SJCRH30 (cell line): Measurements from ENCODE around the gene ZNF892. TPM values are rescaled to one million over a fixed set of nuclear protein-coding genes. Genes with fewer than 3 reads are reported as not detected.
"Not testable (repeated sequence)": the region's sequence is repeated elsewhere in the genome, so short reads cannot be mapped to it uniquely, and the experiment has no call there.

Experiments used
- DNase-seq, 2 experiments: peaks; one replicate each; pipeline ENCODE4 v3.0.0-alpha.2; 2015 to 2020
- H3K27ac ChIP-seq: fragments of 250-450 bp; sonication (Bioruptor Pico); 2 replicates; pipeline ENCODE4 v1.5.1; 2020; ENCODE audit warnings: mild to moderate bottlenecking, moderate library complexity
- H3K27me3 ChIP-seq: fragments of 250-450 bp; sonication (Bioruptor Pico); 2 replicates; pipeline ENCODE4 v1.5.1; 2020; ENCODE audit warnings: mild to moderate bottlenecking, moderate library complexity
- H3K36me3 ChIP-seq: fragments of 250-450 bp; sonication (Bioruptor Pico); 2 replicates; pipeline ENCODE4 v1.5.1; 2020; ENCODE audit warnings: mild to moderate bottlenecking, moderate library complexity
- H3K4me1 ChIP-seq: fragments of 250-450 bp; sonication (Bioruptor Pico); 2 replicates; pipeline ENCODE4 v1.5.1; 2020; ENCODE audit warnings: mild to moderate bottlenecking, moderate library complexity
- H3K4me3 ChIP-seq: fragments of 250-450 bp; sonication (Bioruptor Pico); 2 replicates; pipeline ENCODE4 v1.5.1; 2020; ENCODE audit warnings: mild to moderate bottlenecking, moderate library complexity
- H3K9me3 ChIP-seq: fragments of 250-450 bp; sonication (Bioruptor Pico); replicated peaks from 2 replicates; pipeline ENCODE4 v1.5.1; 2020; ENCODE audit warnings: mild to moderate bottlenecking, moderate library complexity
- total RNA-seq: library from RNA; depleted of rRNA; stranded (reverse); fragments of >200 nt; shearing (Covaris generic); gene quantifications from 2 replicates; pipeline ENCODE4 v1.2.3, GENCODE V29; 2014

Gene ZNF892
- total RNA-seq, 1 experiment from 2014 or later, result 6.8 TPM

- H3K27ac ChIP-seq, H3K4me1 ChIP-seq, H3K9me3 ChIP-seq, H3K36me3 ChIP-seq, H3K4me3 ChIP-seq, H3K27me3 ChIP-seq: not testable (repeated sequence)
- peak; percentile 23 to 37 for DNase-seq
These were observed 14.4 kb upstream of the ZNF892 start for GRCh38 chr2:95192956-95193355.

- H3K36me3 ChIP-seq, result peaks cover 2% of the 10 kb centered on the region; the same call in 1 of the 2 replicates
- no peak for DNase-seq
- H3K4me3 ChIP-seq, result no peak overlapping the region
- H3K27ac ChIP-seq, result no peak overlapping the region
- H3K27me3 ChIP-seq, result no peaks in the 10 kb centered on the region
- H3K4me1 ChIP-seq, result no peaks in the 10 kb centered on the region
- peaks cover 8% of the 10 kb centered on the region for H3K9me3 ChIP-seq
These were observed 3.4 kb upstream of the ZNF892 start for GRCh38 chr2:95203911-95204310.

DNA sequence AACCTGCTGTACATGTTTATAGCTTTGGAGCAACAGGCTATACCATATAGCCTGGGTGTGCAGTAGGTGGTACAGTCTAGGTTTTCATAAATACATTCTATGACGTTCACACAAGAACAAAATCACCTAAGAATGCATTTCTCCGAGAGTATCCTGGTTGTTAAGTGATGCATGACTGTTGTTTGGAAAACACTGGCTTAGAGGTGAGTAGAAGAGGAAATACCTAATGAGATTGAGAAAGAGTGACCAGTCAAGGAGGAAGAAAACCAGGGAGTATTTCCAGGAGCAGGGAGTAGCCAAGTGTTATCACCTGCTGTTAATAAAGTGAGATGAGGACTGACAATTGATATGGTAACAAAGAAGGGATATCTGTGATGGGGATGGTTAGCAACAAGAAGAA, 2.9 kb upstream of the ZNF892 start:
- H3K27me3 ChIP-seq, result no peaks in the 10 kb centered on the region

DNA sequence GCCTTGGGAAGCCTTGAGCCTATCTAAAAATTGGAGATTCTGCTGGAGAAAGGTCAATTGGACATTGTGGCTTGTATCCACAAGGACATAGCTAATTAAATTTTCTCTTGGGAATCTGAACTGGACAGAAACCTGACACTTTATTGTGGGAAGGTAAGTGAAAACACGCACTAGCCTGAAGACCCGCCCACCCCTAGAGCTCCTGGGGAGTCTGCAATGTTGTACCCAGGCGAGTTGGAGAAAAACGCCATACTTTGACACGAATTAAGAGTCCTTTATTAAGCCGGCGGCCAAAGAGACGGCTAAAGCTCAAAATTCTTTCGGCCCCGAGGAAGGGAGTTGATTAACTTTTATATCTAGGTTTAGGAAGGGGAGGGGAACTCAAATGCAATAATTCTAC, 1.2 kb upstream of the ZNF892 start:
- H3K36me3 ChIP-seq, result peaks cover 12% of the 10 kb centered on the region
- H3K4me3 ChIP-seq, result no peak overlapping the region; the same call in 1 of the 2 replicates
- no peak for DNase-seq
- no peaks in the 10 kb centered on the region for H3K27me3 ChIP-seq
- no peaks in the 10 kb centered on the region for H3K4me1 ChIP-seq
- H3K9me3 ChIP-seq, result peaks cover 8% of the 10 kb centered on the region
- no peak overlapping the region for H3K27ac ChIP-seq

More for the DNA sequence above, 2.9 kb upstream of the ZNF892 start:
- Histone ChIP-seq H3K4me3 (no peak overlapping the region), H3K36me3 (peaks cover 6% of the 10 kb centered on the region), H3K27ac (no peak overlapping the region), H3K4me1 (no peaks in the 10 kb centered on the region), H3K9me3 (peaks cover 8% of the 10 kb centered on the region)
- no peak for DNase-seq

DNA sequence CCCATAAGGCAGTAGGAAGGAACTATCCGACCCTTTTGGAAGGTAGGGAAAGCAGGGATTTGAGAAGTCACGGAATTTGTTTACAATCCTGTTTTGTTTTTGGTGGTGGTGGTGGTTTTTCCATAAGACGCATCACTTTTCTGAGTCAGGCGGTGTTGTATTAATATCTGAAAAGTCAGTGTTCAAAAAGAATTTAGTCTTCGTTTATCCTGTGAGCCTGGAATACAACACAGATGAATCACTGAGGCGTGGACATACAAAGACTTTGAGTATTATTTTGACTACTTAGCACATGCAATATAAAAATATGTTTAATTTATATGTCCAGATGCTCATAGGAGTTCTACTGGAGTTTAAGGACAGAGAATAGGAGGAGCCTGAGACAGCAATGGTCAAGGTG, 785 bp downstream of the ZNF892 start:
- H3K36me3 ChIP-seq, result peaks cover 32% of the 10 kb centered on the region
- DNase-seq, result no peak
- peak overlapping the region; percentile 78 for H3K4me3 ChIP-seq
- H3K27me3 ChIP-seq, result no peaks in the 10 kb centered on the region
- H3K27ac ChIP-seq, result no peak overlapping the region
- peaks cover 11% of the 10 kb centered on the region for H3K9me3 ChIP-seq
- H3K4me1 ChIP-seq, result no peaks in the 10 kb centered on the region

GRCh38 chr2:95215018-95215612, 7.8 kb downstream of the ZNF892 start:
- no peak overlapping the region for H3K27ac ChIP-seq
- peak in 1 of 2 experiments; percentile 10 for DNase-seq
- H3K36me3 ChIP-seq, result peaks cover 61% of the 10 kb centered on the region
- H3K4me3 ChIP-seq, result no peak overlapping the region
- H3K4me1 ChIP-seq, result no peaks in the 10 kb centered on the region
- H3K9me3 ChIP-seq, result peaks cover 53% of the 10 kb centered on the region
- H3K27me3 ChIP-seq, result no peaks in the 10 kb centered on the region

GRCh38 chr2:95220449-95220848, 13.1 kb downstream of the ZNF892 start:
- peaks cover 13% of the 10 kb centered on the region for H3K36me3 ChIP-seq
- peaks cover 39% of the 10 kb centered on the region for H3K9me3 ChIP-seq
- no peak for DNase-seq
- no peak overlapping the region for H3K27ac ChIP-seq
- H3K27me3 ChIP-seq, result no peaks in the 10 kb centered on the region
- H3K4me3 ChIP-seq, result no peak overlapping the region
- no peaks in the 10 kb centered on the region for H3K4me1 ChIP-seq

GRCh38 chr2:95225658-95226057, 18.3 kb downstream of the ZNF892 start:
- no peak overlapping the region for H3K27ac ChIP-seq
- no peaks in the 10 kb centered on the region for H3K4me1 ChIP-seq
- peaks cover 12% of the 10 kb centered on the region; the same call in 1 of the 2 replicates for H3K9me3 ChIP-seq
- no peak for DNase-seq
- H3K36me3 ChIP-seq, result no peaks in the 10 kb centered on the region
- no peak overlapping the region for H3K4me3 ChIP-seq
- H3K27me3 ChIP-seq, result no peaks in the 10 kb centered on the region

GRCh38 chr2:95231723-95232122, 24.4 kb downstream of the ZNF892 start:
- Histone ChIP-seq H3K4me3 (no peak overlapping the region), H3K36me3 (no peaks in the 10 kb centered on the region), H3K27me3 (no peaks in the 10 kb centered on the region), H3K9me3 (no peaks in the 10 kb centered on the region), H3K27ac (no peak overlapping the region), H3K4me1 (no peaks in the 10 kb centered on the region)
- DNase-seq, result peak; percentile 83 to 86

GRCh38 chr2:95232232-95232631, 24.9 kb downstream of the ZNF892 start:
- no peaks in the 10 kb centered on the region for H3K4me1 ChIP-seq
- no peak overlapping the region for H3K27ac ChIP-seq
- no peaks in the 10 kb centered on the region for H3K9me3 ChIP-seq
- no peaks in the 10 kb centered on the region for H3K36me3 ChIP-seq
- no peak overlapping the region for H3K4me3 ChIP-seq
- H3K27me3 ChIP-seq, result no peaks in the 10 kb centered on the region
- no peak for DNase-seq

DNA sequence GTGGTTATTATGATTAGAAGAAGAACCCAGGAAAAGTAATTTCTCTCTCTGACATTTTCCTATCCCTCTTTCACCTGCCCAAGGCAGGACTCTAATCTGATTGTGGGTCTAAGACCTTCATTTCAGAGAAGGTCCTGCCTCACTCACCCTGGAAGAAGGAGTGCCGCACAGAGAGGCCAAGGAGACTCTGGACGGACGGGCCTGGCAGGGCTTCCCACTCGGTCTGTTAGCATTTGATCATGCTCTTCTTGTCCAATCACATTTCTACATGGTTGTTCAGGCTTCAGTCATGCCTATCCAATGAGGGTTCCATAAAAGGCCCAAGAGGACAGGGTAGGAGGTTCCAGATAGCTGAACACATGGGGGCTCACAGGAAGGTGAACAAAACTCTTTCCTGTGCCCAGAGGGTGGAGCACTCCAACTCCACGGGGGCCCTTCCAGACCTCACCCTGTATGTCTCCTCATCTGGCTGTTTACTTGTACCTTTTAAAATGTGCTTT, 27.0 kb downstream of the ZNF892 start:
- no peaks in the 10 kb centered on the region for H3K9me3 ChIP-seq
- no peaks in the 10 kb centered on the region for H3K4me1 ChIP-seq
- H3K36me3 ChIP-seq, result no peaks in the 10 kb centered on the region
- H3K4me3 ChIP-seq, result no peak overlapping the region
- no peak for DNase-seq
- H3K27ac ChIP-seq, result no peak overlapping the region
- no peaks in the 10 kb centered on the region for H3K27me3 ChIP-seq

- no peaks in the 10 kb centered on the region for H3K4me1 ChIP-seq
- DNase-seq, result no peak
- H3K27ac ChIP-seq, result no peak overlapping the region
- no peaks in the 10 kb centered on the region for H3K27me3 ChIP-seq
- no peaks in the 10 kb centered on the region for H3K9me3 ChIP-seq
- H3K4me3 ChIP-seq, result no peak overlapping the region
- H3K36me3 ChIP-seq, result no peaks in the 10 kb centered on the region
These were observed 27.5 kb downstream of the ZNF892 start for GRCh38 chr2:95234816-95235215.

- H3K9me3 ChIP-seq, result 0 out of 2 replicates have a peak, but pooled peaks cover 3% of the 10 kb centered on the region
- no peaks in the 10 kb centered on the region for H3K4me1 ChIP-seq
- H3K36me3 ChIP-seq, result no peaks in the 10 kb centered on the region
- H3K27ac ChIP-seq, result no peak overlapping the region
- no peaks in the 10 kb centered on the region for H3K27me3 ChIP-seq
- H3K4me3 ChIP-seq, result no peak overlapping the region
- DNase-seq, result no peak
These were observed 30.8 kb downstream of the ZNF892 start for GRCh38 chr2:95238131-95238530.

GRCh38 chr2:95240091-95240490, 32.8 kb downstream of the ZNF892 start:
- H3K4me1 ChIP-seq, result no peaks in the 10 kb centered on the region
- no peaks in the 10 kb centered on the region for H3K27me3 ChIP-seq
- H3K4me3 ChIP-seq, result no peak overlapping the region
- H3K36me3 ChIP-seq, result no peaks in the 10 kb centered on the region
- DNase-seq, result no peak
- 0 out of 2 replicates have a peak, but pooled peaks cover 3% of the 10 kb centered on the region for H3K9me3 ChIP-seq
- no peak overlapping the region for H3K27ac ChIP-seq

DNA sequence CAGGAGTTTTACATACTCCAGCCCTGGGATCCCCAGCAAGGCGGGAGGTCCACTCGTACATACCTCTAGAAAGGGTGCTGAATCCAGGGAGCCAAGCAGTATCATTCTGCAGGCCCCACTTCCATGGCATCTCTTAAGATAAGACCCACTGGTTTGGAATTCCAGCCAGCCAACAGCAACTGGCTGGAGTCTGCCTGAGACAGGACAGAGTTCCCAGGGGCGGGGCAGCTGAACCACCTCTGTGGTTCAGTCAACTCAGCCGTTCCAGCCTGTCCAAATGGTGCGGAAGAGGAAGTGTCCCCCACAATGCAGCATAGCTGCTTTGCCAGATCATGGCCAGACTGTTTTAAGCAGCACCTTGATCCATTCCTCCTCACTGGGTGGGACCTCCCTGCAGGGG, 33.2 kb downstream of the ZNF892 start:
- Histone ChIP-seq H3K4me1 (no peaks in the 10 kb centered on the region), H3K27me3 (no peaks in the 10 kb centered on the region), H3K4me3 (no peak overlapping the region), H3K9me3 (0 out of 2 replicates have a peak, but pooled peaks cover 3% of the 10 kb centered on the region), H3K36me3 (no peaks in the 10 kb centered on the region), H3K27ac (no peak overlapping the region)
- no peak for DNase-seq

DNA sequence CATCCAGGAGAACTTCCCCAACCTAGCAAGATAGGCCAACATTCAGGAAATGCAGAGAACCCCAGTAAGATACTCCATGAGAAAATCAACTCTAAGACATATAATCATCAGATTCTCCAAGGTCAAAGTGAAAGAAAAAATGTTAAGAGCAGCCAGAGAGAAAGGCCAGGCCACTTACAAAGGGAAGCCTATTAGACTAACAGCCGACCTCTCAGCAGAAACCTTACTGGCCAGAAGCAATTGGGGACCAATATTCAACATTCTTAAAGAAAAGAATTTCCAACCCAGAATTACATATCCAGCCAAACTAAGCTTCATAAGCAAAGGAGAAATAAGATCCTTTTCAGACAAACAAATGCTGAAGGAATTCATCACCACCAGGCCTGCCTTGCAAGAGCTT, 34.8 kb downstream of the ZNF892 start:
- not testable (repeated sequence) for H3K27me3 ChIP-seq, H3K4me3 ChIP-seq, H3K9me3 ChIP-seq

More for the DNA sequence above, 34.8 kb downstream of the ZNF892 start:
- H3K27ac ChIP-seq, DNase-seq, H3K4me1 ChIP-seq, H3K36me3 ChIP-seq: not testable (repeated sequence)
